H54 (cell line): Measurements from ENCODE around the gene SYCE1L.
"Not testable (repeated sequence)": the region's sequence is repeated elsewhere in the genome, so short reads cannot be mapped to it uniquely, and the experiment has no call there.

ENCODE experiments used
- DNase-seq: peaks from one replicate; pipeline ENCODE4 v3.0.0; 2011; ENCODE audit warnings: low spot score, mixed read lengths; ENCODE audit not compliant: insufficient read length
- FAIRE-seq: peaks from 3 replicates; lab custom pipeline; 2011; peaks lifted over from hg19 to GRCh38; lab: Jason Lieb, UNC
- POLR2A ChIP-seq: IDR thresholded peaks from 2 replicates; pipeline ENCODE4 v1.6.1; 2011; ENCODE audit warnings: low read depth, mild to moderate bottlenecking, low read length

SYCE1L gene

DNA sequence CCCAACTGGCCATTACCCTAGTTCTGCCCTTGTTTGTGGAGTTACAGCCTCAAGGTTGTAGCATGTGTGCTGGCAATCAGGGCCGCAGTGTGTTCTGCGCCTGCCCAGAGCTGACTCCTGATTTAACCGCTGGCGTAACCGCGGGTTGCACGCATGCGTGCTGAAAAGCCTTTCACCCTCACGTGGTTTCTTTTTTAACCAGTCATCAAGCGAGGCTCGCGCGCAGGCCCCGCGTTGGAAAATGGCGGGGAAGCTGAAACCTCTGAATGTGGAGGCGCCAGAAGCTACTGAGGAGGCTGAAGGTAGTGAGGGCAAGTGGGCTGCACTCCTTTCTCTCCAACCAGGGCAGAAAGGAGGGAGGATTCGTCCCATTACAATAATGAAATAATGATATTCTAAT is at the start of gene SYCE1L:
Gene SYCE1L (plus strand): TSS at position 198 of the 400 bp plus-strand sequence. CDS start 44 bp downstream, at position 242.
- no peak for TF ChIP-seq POLR2A
- FAIRE-seq (no peak), DNase-seq (no peak)

DNA sequence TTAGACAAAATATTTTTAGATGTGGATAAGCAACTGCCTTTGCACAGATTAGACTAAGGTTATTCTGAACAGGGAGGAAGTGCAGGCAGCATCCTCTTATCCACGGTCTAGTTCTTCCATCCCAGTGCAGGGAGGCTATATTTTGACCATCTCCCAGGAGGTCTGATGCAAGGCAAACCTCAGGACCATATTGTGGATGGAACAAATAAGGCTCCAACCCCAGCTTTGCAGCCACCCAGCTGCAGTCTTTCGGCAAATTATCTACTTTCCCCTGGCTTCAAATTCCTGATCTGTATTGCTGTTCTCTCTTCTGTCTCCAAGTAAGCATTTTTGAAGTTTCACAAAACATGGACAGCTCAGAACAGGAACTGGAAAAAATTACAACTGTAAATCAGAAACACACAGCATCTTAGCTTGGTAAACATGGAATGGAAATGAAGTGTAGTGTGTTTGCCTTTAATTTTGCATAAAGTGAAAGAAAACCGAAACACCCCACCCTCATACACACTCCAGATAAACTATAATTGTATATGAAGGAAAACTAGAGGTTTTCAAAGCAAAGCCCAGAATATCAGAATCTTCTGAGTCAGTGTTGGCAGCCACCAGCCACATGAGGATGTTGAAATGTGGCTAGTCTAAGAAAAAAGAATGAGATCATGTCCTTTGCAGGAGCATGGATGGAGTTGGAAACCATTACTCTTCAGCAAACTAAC is 41.7 kb upstream of the SYCE1L start:
- TF ChIP-seq POLR2A = no peak
- FAIRE-seq = no peak
- no peak for DNase-seq

- DNase-seq = no peak
- FAIRE-seq = no peak
Observed at GRCh38 chr16:77158293-77158692, 40.9 kb upstream of the SYCE1L start.

GRCh38 chr16:77165006-77165405 is 34.2 kb upstream of the SYCE1L start:
- FAIRE-seq = no peak
- TF ChIP-seq POLR2A = no peak
- DNase-seq = no peak

More at GRCh38 chr16:77158293-77158692, 40.9 kb upstream of the SYCE1L start:
- no peak for TF ChIP-seq POLR2A

- DNase-seq, FAIRE-seq: not testable (repeated sequence)
Observed at GRCh38 chr16:77165536-77166236, 33.5 kb upstream of the SYCE1L start.

DNA sequence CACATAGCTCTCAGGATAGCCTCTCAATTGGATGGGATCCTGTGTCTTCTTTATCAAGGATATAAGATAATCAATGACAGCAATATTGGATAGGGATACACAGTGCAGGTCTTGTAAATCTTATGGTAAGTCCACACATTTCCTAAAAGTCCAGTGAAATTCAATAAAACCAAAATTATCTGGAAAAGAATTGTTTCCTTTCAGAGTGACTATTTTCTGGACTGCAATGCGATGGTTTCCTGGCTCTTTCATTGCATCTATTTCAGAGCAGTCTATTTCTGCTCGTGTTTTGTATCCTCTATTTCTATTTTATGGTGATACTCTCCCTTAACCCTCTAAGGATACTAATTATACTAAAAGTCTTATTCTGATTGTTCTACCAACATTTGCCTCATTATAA is 32.5 kb upstream of the SYCE1L start:
- DNase-seq = no peak
- TF ChIP-seq POLR2A = no peak
- no peak for FAIRE-seq

DNA sequence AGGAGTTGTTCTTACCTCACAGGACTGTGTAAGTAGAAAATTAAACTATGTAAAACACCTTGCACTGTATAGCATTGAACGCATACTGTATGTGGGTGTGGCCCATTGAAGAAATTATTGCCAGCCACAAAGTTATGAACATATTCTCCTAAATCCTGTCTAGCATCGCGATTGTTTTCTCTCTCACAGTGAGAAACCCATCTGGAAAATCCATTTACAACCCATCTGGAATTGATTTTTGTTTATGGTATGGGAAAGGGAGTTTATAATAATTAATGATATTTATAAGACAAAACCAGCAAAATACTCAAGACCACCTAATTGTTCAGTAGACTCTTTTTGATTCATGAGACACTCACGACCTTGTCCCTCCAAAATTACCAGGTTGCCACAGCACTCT is 30.3 kb upstream of the SYCE1L start:
- FAIRE-seq (no peak), DNase-seq (no peak)
- TF ChIP-seq POLR2A = no peak

GRCh38 chr16:77169650-77170236 is 29.5 kb upstream of the SYCE1L start:
- FAIRE-seq = no peak
- DNase-seq = no peak
- no peak for TF ChIP-seq POLR2A

DNA sequence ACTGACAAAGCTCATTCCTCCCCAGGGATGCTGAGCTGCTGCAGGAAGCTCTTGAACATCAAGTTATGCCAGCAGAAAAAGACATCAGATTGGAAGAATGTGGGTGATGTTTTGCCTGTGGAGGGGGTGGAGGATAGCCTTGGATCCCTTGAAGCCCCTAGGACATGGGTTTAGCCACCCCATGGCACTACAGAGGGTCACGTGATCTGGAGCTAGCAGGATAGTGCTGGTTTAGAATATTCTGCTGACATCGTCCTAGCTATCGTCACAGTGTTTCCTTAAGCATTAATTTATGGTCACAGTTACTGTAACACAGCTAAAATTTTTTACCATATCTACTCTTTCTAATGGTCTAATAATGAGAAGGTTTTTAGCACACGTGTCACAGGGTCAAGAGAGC is 28.4 kb upstream of the SYCE1L start:
- TF ChIP-seq POLR2A = no peak
- FAIRE-seq = no peak
- no peak for DNase-seq

GRCh38 chr16:77171745-77172635 is 27.2 kb upstream of the SYCE1L start:
- DNase-seq (no peak), FAIRE-seq (peak; percentile 80)
- TF ChIP-seq POLR2A = no peak

DNA sequence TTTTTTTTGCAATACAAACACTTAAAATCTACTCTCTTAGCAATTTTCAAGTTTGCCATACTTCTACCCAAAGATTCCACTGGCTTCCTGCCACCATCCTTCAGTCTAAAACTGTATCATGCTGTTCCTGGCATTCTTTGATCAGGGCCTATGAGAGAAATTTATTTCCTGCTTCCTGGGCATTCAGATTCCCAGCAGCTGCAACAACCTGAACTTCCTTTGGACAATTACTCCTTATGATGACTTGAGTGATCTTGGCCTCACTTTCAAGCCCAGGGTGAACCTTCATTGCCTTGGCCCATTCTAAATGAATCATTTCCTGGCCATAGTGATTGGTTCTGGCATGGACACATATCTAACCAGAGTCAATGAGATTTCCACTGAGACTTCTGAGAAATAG is 26.3 kb upstream of the SYCE1L start:
- FAIRE-seq = no peak
- no peak for TF ChIP-seq POLR2A
- no peak for DNase-seq

DNA sequence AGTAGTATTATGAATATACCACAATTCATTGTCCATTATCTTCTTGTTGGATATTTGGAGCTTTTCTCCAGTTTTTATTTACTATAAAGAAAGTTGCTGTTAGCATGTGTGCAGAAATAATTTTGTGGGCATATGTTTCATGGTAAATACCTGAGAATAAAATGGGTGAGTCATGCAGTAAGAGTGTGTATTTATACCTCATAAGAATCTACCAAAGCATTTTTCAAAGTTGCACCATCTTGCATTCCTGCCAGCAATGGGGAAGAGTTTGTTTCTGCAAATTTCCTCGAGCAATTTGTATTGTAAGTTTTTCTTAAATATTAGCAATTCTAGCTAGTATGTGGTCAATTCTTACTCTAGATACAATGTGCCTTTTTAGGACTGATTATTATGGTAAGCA is 16.1 kb upstream of the SYCE1L start:
- FAIRE-seq (no peak), DNase-seq (no peak)
- no peak for TF ChIP-seq POLR2A

DNA sequence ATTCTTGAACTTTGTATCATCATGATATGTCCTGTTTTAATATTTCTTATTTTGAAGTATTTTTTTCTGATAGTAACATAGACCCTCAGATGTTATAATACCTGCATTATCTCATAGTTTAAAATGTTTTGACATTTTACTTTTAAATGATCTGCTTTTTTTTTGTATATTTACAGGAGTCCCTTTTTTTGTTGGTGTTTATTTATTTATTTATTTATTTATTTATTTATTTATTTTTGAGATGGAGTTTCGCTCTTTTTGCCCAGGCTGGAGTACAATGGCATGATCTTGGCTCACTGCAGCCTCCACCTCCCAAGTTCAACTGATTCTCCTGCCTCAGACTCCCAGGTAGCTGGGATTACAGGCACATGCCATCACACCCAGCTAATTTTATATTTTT is 12.9 kb upstream of the SYCE1L start:
- not testable (repeated sequence) for DNase-seq, FAIRE-seq

DNA sequence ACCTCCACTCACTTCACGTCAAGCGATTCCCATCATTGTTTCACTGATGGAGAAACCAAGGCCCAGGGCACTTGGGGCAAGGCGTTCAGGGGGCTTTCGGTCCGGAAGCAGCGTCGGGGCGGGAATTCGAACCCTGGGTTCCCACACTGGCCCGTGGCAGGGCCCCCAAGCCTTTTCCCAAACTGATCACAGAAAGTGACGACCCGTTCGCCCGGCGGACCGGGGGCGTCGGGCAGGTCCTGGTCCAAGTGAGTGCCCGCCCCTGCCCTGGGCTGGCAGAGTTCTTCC is 9.1 kb upstream of the SYCE1L start:
- no peak for FAIRE-seq

More for the DNA sequence above, 9.1 kb upstream of the SYCE1L start:
- no peak for TF ChIP-seq POLR2A
- DNase-seq = no peak
